ENCODE measurements around the gene HS6ST3. TPM values are rescaled to one million over a fixed set of nuclear protein-coding genes. Genes with fewer than 3 reads are reported as not detected.

Gene HS6ST3
- total RNA-seq, 4 donors from 2014 or later = 0.04 to 0.59 (median 0.57) TPM; not detected in 1

- DNase-seq = no peak
- Histone ChIP-seq H3K36me3 (no peaks in the 10 kb centered on the region), H3K4me1 (peaks cover 0 to 13% (median 0%) of the 10 kb centered on the region in 3 donors), H3K4me3 (no peak overlapping the region), H3K27me3 (no peaks in the 10 kb centered on the region), H3K9me3 (no peaks in the 10 kb centered on the region), H3K27ac (peak overlapping the region in 1 of 4 donors; percentile 10)
- TF ChIP-seq CTCF (IDR thresholded peaks at IDR 0.05) (no peak), POLR2A (IDR thresholded peaks at IDR 0.05) (no peak)
- WGBS, 2 donors = 72 to 74% methylated on average over 3 to 6 of the region's 9 CpGs
- intact Hi-C loops (cut with DNase I) = no loop called here
Measured at GRCh38 chr13:96821971-96822370, 732.1 kb downstream of the HS6ST3 start.

- Histone ChIP-seq H3K4me3 (no peak overlapping the region), H3K36me3 (no peaks in the 10 kb centered on the region), H3K4me1 (peaks cover 0 to 10% (median 0%) of the 10 kb centered on the region in 3 donors), H3K27ac (peak overlapping the region in 1 of 4 donors; percentile 10), H3K9me3 (no peaks in the 10 kb centered on the region), H3K27me3 (no peaks in the 10 kb centered on the region)
- peak in 4 of 6 experiments; percentile 21 to 55 (median 54) for TF ChIP-seq CTCF (IDR thresholded peaks at IDR 0.05)
- no peak for TF ChIP-seq POLR2A (IDR thresholded peaks at IDR 0.05)
- DNase-seq = no peak
- intact Hi-C loops (cut with DNase I) = no loop called here
Measured at GRCh38 chr13:96822895-96823294, 733.0 kb downstream of the HS6ST3 start.

- H3K4me1 ChIP-seq = peaks cover 0 to 10% (median 0%) of the 10 kb centered on the region in 3 donors
- no peaks in the 10 kb centered on the region for H3K36me3 ChIP-seq
- WGBS, 2 donors = 74 to 87% methylated on average over 10 of the region's 10 CpGs
- no peak overlapping the region for H3K4me3 ChIP-seq
- no peaks in the 10 kb centered on the region for H3K27me3 ChIP-seq
- TF ChIP-seq POLR2A (IDR thresholded peaks at IDR 0.05) (no peak), CTCF (IDR thresholded peaks at IDR 0.05) (no peak)
- no peak for DNase-seq
- intact Hi-C loops (cut with DNase I) = no loop called here
- no peaks in the 10 kb centered on the region for H3K9me3 ChIP-seq
- no peak overlapping the region for H3K27ac ChIP-seq
Measured at GRCh38 chr13:96824140-96824539, 734.2 kb downstream of the HS6ST3 start.

- 73 to 74% methylated on average over 3 of the region's 3 CpGs for WGBS, 2 donors
- no peak for DNase-seq
- TF ChIP-seq POLR2A (IDR thresholded peaks at IDR 0.05) (no peak), CTCF (IDR thresholded peaks at IDR 0.05) (no peak)
- Histone ChIP-seq H3K27me3 (no peaks in the 10 kb centered on the region), H3K9me3 (no peaks in the 10 kb centered on the region), H3K27ac (no peak overlapping the region), H3K4me1 (peaks cover 0 to 10% (median 0%) of the 10 kb centered on the region in 3 donors), H3K36me3 (no peaks in the 10 kb centered on the region), H3K4me3 (no peak overlapping the region)
- intact Hi-C loops (cut with DNase I) = no loop called here
Measured at GRCh38 chr13:96825653-96826052, 735.7 kb downstream of the HS6ST3 start.

GRCh38 chr13:96834626-96835025, 744.7 kb downstream of the HS6ST3 start:
- H3K27me3 ChIP-seq = no peaks in the 10 kb centered on the region
- no peaks in the 10 kb centered on the region for H3K4me1 ChIP-seq
- TF ChIP-seq CTCF (IDR thresholded peaks at IDR 0.05) = no peak
- TF ChIP-seq POLR2A (IDR thresholded peaks at IDR 0.05) = no peak
- intact Hi-C loops (cut with DNase I) = no loop called here
- H3K4me3 ChIP-seq = no peak overlapping the region
- 69 to 70% methylated on average over 3 to 4 of the region's 4 CpGs for WGBS, 2 donors
- no peak for DNase-seq
- no peak overlapping the region for H3K27ac ChIP-seq
- H3K9me3 ChIP-seq = no peaks in the 10 kb centered on the region
- H3K36me3 ChIP-seq = no peaks in the 10 kb centered on the region
